Neuron (in vitro differentiated cells): ENCODE results near the gene PCBD2.
"Not testable (repeated sequence)": the region's sequence is repeated elsewhere in the genome, so short reads cannot be mapped to it uniquely, and the experiment has no call there.

ENCODE experiments used
- H2AFZ ChIP-seq: one replicate; pipeline ENCODE4 v1.6.1; 2013; ENCODE audit warnings: low read depth, mild to moderate bottlenecking, inconsistent platforms, low read length, moderate library complexity
- H3K27me3 ChIP-seq: one replicate; pipeline ENCODE4 v1.6.1; 2013; ENCODE audit warnings: low read length; ENCODE audit not compliant: insufficient read depth
- H3K36me3 ChIP-seq: one replicate; pipeline ENCODE4 v1.6.1; 2013; ENCODE audit warnings: low read length; ENCODE audit not compliant: insufficient read depth
- H3K4me1 ChIP-seq: one replicate; pipeline ENCODE4 v1.6.1; 2013; ENCODE audit warnings: low read length; ENCODE audit not compliant: insufficient read depth
- H3K4me3 ChIP-seq: 2 replicates; pipeline ENCODE4 v1.5.1; 2013; ENCODE audit warnings: mild to moderate bottlenecking, low read length, moderate library complexity
- H3K9me3 ChIP-seq: one replicate; pipeline ENCODE4 v1.6.1; 2013; ENCODE audit warnings: low read length

The PCBD2 gene

DNA sequence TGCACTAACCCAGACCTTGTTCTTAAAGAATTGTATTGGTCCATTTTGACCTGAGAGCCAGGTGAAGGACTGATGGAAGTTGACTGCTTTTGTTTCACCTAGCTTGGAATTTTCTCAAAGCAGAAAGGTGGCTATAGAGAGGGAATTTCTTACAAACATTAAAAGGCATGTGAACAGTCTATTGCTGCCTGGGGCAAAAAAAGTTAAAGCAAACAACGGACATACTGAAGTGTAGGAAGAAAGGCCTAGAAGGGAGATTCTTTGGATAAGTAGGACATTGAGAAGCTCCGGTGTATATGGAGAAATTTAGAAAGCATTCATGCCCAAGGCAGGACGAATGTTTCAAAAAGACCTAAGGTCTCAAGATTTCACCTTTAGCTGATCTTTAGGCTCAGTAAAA is 74.5 kb downstream of the PCBD2 start:
- H3K4me1 ChIP-seq = no peaks in the 10 kb centered on the region
- no peak overlapping the region for H2AFZ ChIP-seq
- no peaks in the 10 kb centered on the region for H3K36me3 ChIP-seq
- H3K4me3 ChIP-seq = no peak overlapping the region
- H3K9me3 ChIP-seq = peaks cover 8% of the 10 kb centered on the region
- no peaks in the 10 kb centered on the region for H3K27me3 ChIP-seq

DNA sequence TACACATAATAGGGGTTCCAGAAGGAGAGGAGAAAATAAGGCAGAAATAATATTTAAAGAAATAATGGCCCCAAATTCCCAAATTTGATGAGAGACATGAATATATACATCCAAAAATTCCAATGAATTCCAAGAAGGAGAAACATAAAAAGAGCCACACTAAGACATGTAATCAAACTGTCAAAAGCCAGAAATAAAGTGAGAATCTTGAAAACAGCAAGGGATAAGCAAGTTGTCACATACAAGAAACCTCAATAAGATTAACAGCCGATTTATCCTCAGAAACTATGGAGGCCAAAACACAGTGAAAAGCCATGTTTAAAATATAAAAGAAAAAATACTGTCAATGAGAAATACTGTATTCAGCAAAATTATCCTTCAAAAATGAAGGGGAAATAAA is 77.3 kb downstream of the PCBD2 start:
- Histone ChIP-seq H3K9me3 (peaks cover 4% of the 10 kb centered on the region), H3K4me3 (no peak overlapping the region), H2AFZ (no peak overlapping the region), H3K4me1 (no peaks in the 10 kb centered on the region), H3K27me3 (no peaks in the 10 kb centered on the region), H3K36me3 (no peaks in the 10 kb centered on the region)

DNA sequence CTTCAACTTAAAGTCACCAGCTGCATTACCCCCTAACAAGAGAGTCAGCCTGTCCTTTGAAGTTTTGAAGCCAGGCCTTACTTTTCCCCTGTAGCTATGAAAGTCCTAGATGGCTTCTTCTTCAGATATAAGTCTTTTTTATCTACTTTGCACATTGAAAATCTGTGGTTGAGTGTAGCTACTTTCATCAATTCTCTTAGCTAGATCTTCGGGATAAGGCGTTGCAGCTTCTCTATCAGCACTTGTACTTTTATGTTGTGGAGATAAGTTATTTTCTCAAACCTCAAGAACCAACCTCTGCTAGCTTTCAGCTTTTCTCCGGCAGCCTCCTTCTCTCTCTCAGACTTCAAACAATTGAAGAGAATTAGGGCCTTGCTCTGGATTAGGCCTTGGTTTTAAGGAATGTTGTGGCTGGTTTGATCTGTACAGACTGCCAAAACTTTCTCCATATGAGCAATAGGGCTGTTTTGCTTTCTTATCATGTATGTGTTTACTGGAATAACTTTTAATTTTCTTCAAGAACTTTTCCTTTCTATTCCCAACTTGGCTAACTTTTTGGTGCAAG is 84.4 kb downstream of the PCBD2 start:
- no peaks in the 10 kb centered on the region for H3K9me3 ChIP-seq
- no peaks in the 10 kb centered on the region for H3K27me3 ChIP-seq
- no peaks in the 10 kb centered on the region for H3K36me3 ChIP-seq
- H3K4me3 ChIP-seq = no peak overlapping the region
- no peaks in the 10 kb centered on the region for H3K4me1 ChIP-seq
- H2AFZ ChIP-seq = no peak overlapping the region

DNA sequence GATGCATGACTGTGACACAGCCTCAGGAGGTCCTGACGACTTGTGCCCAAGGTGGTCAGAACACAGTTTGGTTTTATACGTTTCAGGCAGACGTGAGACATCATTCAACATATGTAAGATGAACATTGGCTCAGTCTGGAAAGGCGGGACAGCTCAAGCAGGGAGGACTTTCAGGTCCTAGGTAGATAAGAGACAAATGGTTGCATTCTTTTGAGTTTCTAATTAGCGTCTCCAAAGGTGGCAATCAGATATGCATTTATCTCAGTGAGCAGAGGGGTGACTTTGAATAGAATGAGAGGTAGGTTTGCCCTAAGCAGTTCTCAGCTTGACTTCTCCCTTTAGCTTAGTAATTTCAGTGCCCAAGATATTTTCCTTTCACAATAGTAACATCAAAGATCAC is 85.3 kb downstream of the PCBD2 start:
- H3K27me3 ChIP-seq, H2AFZ ChIP-seq, H3K4me1 ChIP-seq, H3K36me3 ChIP-seq, H3K9me3 ChIP-seq, H3K4me3 ChIP-seq: not testable (repeated sequence)

DNA sequence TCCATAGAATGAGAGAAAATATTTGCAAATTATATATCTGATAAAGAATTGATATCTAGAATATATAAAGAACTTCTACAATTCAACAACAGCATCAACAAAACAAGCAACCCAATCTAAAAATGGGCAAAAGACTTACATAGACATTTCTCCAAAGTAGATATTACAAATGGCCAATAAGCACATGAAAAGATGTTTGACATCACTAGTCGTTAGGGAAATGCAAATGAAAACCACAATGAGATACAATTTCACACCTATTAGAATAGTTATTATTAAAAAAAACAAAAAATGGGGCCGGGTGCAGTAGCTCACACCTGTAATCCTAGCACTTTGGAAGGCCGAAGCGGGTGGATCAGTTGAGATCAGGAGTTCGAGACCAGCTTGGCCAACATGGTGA is 87.2 kb downstream of the PCBD2 start:
- no peaks in the 10 kb centered on the region for H3K27me3 ChIP-seq
- no peak overlapping the region for H2AFZ ChIP-seq
- H3K9me3 ChIP-seq = no peaks in the 10 kb centered on the region
- no peaks in the 10 kb centered on the region for H3K4me1 ChIP-seq
- no peaks in the 10 kb centered on the region for H3K36me3 ChIP-seq
- no peak overlapping the region for H3K4me3 ChIP-seq

DNA sequence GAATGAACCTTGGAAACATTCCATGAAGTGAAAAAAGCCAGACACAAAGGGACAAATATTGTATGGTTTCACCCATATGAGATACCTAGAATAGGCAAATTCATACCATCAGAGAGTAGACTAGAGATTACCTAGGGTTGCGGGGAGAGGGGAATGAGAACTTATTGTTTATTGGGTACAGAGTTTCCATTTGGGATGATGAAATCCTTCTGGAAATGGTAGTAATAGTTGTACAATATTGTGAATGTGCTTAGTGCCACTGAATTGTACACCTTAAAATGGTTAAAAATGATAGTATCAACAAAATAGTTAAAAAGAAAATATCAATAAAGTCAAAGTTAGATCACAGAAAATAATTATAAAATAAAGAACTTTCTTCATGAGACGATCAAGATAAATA is 88.2 kb downstream of the PCBD2 start:
- Histone ChIP-seq H3K4me3 (no peak overlapping the region), H3K4me1 (no peaks in the 10 kb centered on the region), H3K27me3 (no peaks in the 10 kb centered on the region), H3K9me3 (no peaks in the 10 kb centered on the region), H3K36me3 (no peaks in the 10 kb centered on the region), H2AFZ (no peak overlapping the region)

DNA sequence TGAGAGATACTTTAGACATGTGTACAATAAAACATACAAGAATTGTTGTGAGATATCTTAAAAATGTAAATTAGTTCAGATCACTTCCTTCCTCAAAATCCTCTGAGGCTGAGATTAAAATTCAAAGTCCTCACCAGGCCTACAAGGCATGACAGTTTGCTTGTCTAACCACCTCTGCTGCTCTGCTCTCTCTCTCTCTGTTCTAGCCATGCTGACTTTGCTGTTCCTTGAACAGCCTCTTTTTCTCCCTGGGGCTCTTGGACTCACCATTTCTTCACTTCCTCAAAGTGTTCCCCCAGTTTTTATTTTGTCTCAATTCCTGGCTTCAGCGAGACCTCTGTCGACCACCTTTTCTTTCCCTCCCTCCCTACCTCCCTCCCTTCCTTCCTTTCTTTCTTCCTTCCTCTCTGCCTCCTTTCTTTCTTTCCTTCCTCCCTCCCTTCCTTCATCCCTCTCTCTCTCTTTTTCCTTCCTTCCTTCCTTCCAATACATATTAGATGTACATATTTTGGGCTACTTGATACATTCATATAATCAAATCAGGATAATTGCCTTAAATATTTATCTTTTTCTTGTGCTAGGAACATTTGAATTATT is 89.7 kb downstream of the PCBD2 start:
- no peak overlapping the region for H2AFZ ChIP-seq
- no peaks in the 10 kb centered on the region for H3K4me1 ChIP-seq
- H3K9me3 ChIP-seq = no peaks in the 10 kb centered on the region
- no peak overlapping the region for H3K4me3 ChIP-seq
- no peaks in the 10 kb centered on the region for H3K27me3 ChIP-seq
- no peaks in the 10 kb centered on the region for H3K36me3 ChIP-seq

DNA sequence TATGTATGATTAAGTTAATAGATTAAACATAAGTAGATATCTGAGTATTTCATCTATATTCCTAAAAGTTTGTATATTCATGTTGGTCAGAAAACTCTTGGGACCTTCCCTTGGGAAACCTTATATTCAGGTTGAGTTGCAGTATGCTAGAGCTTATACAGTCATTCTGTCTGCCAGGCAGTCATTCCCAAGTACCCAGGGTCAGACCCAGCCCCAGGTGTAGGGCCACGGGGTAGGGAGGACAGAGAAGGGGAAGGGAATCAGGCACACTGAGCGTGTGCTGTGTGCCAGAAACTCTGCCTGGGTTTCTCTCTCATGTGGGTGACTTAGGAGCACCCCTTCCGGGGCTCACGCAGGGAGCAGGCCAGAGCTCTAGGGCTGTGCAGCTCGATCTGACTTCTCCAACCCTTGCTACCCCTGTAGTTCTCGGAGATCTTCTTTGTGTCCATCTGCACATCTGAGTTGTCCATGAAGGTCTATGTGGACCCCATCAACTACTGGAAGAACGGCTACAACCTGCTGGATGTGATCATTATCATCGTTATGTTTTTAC is 91.0 kb downstream of the PCBD2 start:
- no peak overlapping the region for H2AFZ ChIP-seq

DNA sequence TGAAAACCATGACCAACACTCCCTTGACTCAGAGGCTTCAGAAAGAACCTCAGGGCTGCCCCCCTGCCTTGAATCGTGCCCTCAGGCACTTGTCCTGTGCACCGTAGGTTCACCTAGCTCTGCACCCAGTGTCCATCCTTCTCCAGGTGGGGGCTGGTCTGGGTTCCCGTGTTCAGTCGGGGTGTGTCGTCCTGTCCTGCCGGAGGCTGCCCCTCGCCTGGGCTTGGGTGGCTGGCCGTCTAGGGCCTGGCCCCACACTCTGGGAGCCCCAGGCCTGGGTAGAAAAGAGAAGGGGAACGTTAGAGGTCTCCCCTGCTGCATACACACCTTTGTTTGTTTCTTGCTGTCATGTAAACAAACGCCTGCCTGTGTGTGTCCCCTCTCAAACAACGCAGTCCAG is 92.1 kb downstream of the PCBD2 start:
- Histone ChIP-seq H3K36me3 (no peaks in the 10 kb centered on the region), H2AFZ (no peak overlapping the region), H3K4me1 (no peaks in the 10 kb centered on the region), H3K27me3 (no peaks in the 10 kb centered on the region), H3K9me3 (no peaks in the 10 kb centered on the region), H3K4me3 (no peak overlapping the region)

More for the DNA sequence above, 91.0 kb downstream of the PCBD2 start:
- Histone ChIP-seq H3K36me3 (no peaks in the 10 kb centered on the region), H3K4me1 (no peaks in the 10 kb centered on the region), H3K4me3 (no peak overlapping the region), H3K9me3 (no peaks in the 10 kb centered on the region), H3K27me3 (no peaks in the 10 kb centered on the region)

DNA sequence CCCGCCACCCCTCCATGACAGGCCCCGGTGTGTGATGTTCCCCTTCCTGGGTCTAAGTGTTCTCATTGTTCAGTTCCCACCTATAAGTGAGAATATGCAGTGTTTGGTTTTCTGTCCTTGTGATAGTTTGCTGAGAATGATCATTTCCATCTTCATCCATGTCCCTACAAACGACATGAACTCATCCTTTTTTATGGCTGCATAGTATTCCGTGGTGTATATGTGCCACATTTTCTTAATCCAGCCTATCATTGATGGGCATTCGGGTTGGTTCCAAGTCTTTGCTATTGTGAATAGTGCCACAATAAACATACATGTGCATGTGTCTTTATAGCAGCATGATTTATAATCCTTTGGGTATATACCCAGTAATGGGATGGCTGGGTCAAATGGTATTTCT is 93.1 kb downstream of the PCBD2 start:
- H3K4me1 ChIP-seq, H2AFZ ChIP-seq, H3K27me3 ChIP-seq, H3K36me3 ChIP-seq, H3K9me3 ChIP-seq, H3K4me3 ChIP-seq: not testable (repeated sequence)

DNA sequence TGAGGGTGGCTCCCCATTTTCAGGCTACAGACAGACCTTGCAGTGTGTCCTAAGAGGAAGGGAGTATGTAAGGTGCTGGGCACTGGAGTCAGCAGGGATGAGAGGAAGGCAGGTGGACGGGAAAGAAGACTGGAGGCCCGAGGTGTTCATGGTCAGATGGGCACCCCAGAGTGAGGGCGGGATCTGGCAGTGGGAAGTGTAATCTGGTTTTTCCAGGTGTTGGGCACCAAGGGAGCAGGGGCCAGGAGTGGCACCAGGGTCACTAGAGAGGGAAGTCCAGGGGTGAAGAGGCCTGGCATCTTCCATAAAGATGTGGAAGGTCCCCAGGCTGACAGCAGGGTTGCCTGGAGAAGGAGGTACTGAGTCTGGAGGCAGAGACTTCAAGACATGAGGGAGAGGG is 99.4 kb downstream of the PCBD2 start:
- H3K9me3 ChIP-seq = no peaks in the 10 kb centered on the region

DNA sequence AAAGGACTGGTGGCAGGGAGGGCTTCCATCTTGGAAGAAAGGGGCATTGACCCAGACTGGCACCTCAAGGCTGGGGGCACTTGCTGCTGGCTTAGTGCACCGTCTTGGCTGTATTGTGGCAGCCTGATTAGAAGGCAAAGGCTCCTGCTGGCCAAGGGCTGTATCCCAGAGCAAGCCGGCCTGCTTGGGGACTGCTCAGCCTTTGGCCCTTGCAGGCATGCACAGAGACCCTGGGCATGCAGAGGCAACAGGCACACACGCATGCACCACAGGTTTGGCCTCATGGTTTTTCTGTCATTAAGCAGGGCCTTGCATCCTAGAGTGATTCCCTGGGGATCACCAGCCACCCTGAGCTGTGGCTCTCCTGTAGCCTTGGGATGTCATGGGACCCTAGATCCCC is 100.1 kb downstream of the PCBD2 start:
- Histone ChIP-seq H3K4me1 (no peaks in the 10 kb centered on the region), H3K36me3 (no peaks in the 10 kb centered on the region), H3K9me3 (no peaks in the 10 kb centered on the region), H2AFZ (no peak overlapping the region), H3K27me3 (no peaks in the 10 kb centered on the region), H3K4me3 (no peak overlapping the region)

More for the DNA sequence above, 99.4 kb downstream of the PCBD2 start:
- H3K4me1 ChIP-seq = no peaks in the 10 kb centered on the region
- H3K27me3 ChIP-seq = no peaks in the 10 kb centered on the region
- H2AFZ ChIP-seq = no peak overlapping the region
- no peak overlapping the region for H3K4me3 ChIP-seq
- no peaks in the 10 kb centered on the region for H3K36me3 ChIP-seq

DNA sequence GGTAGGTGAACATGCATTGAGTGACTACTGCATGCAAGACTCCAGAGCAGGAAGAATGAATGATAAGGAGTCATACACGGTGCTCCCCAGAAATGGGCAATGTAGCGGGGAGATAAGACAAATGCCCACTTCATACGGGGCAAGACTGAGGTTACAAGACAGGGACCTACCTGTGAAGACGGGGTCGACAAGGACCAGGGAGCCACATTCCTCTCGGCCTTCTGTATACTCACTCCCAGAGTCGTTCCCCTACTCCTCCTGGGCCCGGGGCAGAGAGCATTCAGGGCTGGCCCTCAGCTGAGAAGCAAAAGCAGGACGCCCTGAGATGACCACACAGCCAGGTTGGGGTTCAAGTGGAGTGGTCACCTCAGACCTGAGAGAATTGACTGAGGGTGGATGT is 102.4 kb downstream of the PCBD2 start:
- no peaks in the 10 kb centered on the region for H3K4me1 ChIP-seq
- H3K36me3 ChIP-seq = no peaks in the 10 kb centered on the region
- H2AFZ ChIP-seq = no peak overlapping the region
- H3K9me3 ChIP-seq = no peaks in the 10 kb centered on the region
- no peaks in the 10 kb centered on the region for H3K27me3 ChIP-seq
- H3K4me3 ChIP-seq = no peak overlapping the region
